ENCODE results near the gene LCN10.

LCN10 gene

GRCh38 chr9:136696502-136696901 lies 46.2 kb downstream of the LCN10 start:
- Histone ChIP-seq H2AFZ (ENCODE audit: low read depth, low read length) (no peak overlapping the region), H3K27me3 (ENCODE audit: insufficient read depth, low read length, poor library complexity) (peaks cover 6% of the 10 kb centered on the region), H3K4me2 (ENCODE audit: insufficient read depth, low read length) (no peak overlapping the region), H3K9ac (ENCODE audit: low read depth, low read length) (no peak overlapping the region), H3K9me3 (ENCODE audit: insufficient read depth, low read length, severe bottlenecking) (no peaks in the 10 kb centered on the region), H4K20me1 (ENCODE audit: insufficient read depth, low read length) (no peaks in the 10 kb centered on the region), H3K36me3 (ENCODE audit: insufficient read depth, low read length) (no peaks in the 10 kb centered on the region), H3K4me1 (ENCODE audit: insufficient read depth, low read length) (no peaks in the 10 kb centered on the region), H3K79me2 (ENCODE audit: insufficient read depth, low read length) (no peaks in the 10 kb centered on the region), H3K27ac (ENCODE audit: low read length) (no peak overlapping the region), H3K4me3 (ENCODE audit: low read depth in 1 of 2, low read length in 2 of 2) (no peak overlapping the region)
- TF ChIP-seq EZH2 (IDR thresholded peaks at IDR 0.05; ENCODE audit: borderline replicate concordance, low read depth, low read length, severe bottlenecking) (no peak), CTCF (IDR thresholded peaks at IDR 0.05; ENCODE audit: borderline replicate concordance, extremely low read depth, low read length, poor library complexity, severe bottlenecking) (no peak)
- no peak for ATAC-seq (ENCODE audit: insufficient read depth, low read depth)
- DNase-seq = no peak

GRCh38 chr9:136695955-136696354 lies 46.8 kb downstream of the LCN10 start:
- Histone ChIP-seq H3K79me2 (ENCODE audit: insufficient read depth, low read length) (no peaks in the 10 kb centered on the region), H3K36me3 (ENCODE audit: insufficient read depth, low read length) (no peaks in the 10 kb centered on the region), H2AFZ (ENCODE audit: low read depth, low read length) (no peak overlapping the region), H3K27me3 (ENCODE audit: insufficient read depth, low read length, poor library complexity) (peaks cover 2% of the 10 kb centered on the region), H3K4me1 (ENCODE audit: insufficient read depth, low read length) (no peaks in the 10 kb centered on the region), H4K20me1 (ENCODE audit: insufficient read depth, low read length) (no peaks in the 10 kb centered on the region), H3K9me3 (ENCODE audit: insufficient read depth, low read length, severe bottlenecking) (no peaks in the 10 kb centered on the region), H3K4me3 (ENCODE audit: low read depth in 1 of 2, low read length in 2 of 2) (no peak overlapping the region), H3K27ac (ENCODE audit: low read length) (no peak overlapping the region), H3K9ac (ENCODE audit: low read depth, low read length) (no peak overlapping the region), H3K4me2 (ENCODE audit: insufficient read depth, low read length) (no peak overlapping the region)
- DNase-seq (no peak), ATAC-seq (ENCODE audit: insufficient read depth, low read depth) (0 out of 3 replicates have a peak, but pooled peaks have one; percentile 37)
- TF ChIP-seq EZH2 (IDR thresholded peaks at IDR 0.05; ENCODE audit: borderline replicate concordance, low read depth, low read length, severe bottlenecking) (no peak), CTCF (IDR thresholded peaks at IDR 0.05; ENCODE audit: borderline replicate concordance, extremely low read depth, low read length, poor library complexity, severe bottlenecking) (no peak)

- no peaks in the 10 kb centered on the region for H3K9me3 ChIP-seq (ENCODE audit: insufficient read depth, low read length, severe bottlenecking)
- TF ChIP-seq EZH2 (IDR thresholded peaks at IDR 0.05; ENCODE audit: borderline replicate concordance, low read depth, low read length, severe bottlenecking) (no peak), CTCF (IDR thresholded peaks at IDR 0.05; ENCODE audit: borderline replicate concordance, extremely low read depth, low read length, poor library complexity, severe bottlenecking) (no peak)
- no peaks in the 10 kb centered on the region for H3K79me2 ChIP-seq (ENCODE audit: insufficient read depth, low read length)
- DNase-seq = no peak
- ATAC-seq (ENCODE audit: insufficient read depth, low read depth) = no peak
- no peaks in the 10 kb centered on the region for H3K4me1 ChIP-seq (ENCODE audit: insufficient read depth, low read length)
- no peak overlapping the region for H3K27ac ChIP-seq (ENCODE audit: low read length)
- no peaks in the 10 kb centered on the region for H3K27me3 ChIP-seq (ENCODE audit: insufficient read depth, low read length, poor library complexity)
- H3K36me3 ChIP-seq (ENCODE audit: insufficient read depth, low read length) = no peaks in the 10 kb centered on the region
- no peak overlapping the region for H3K9ac ChIP-seq (ENCODE audit: low read depth, low read length)
- H3K4me3 ChIP-seq (ENCODE audit: low read depth in 1 of 2, low read length in 2 of 2) = no peak overlapping the region
- no peak overlapping the region for H2AFZ ChIP-seq (ENCODE audit: low read depth, low read length)
- H4K20me1 ChIP-seq (ENCODE audit: insufficient read depth, low read length) = no peaks in the 10 kb centered on the region
- H3K4me2 ChIP-seq (ENCODE audit: insufficient read depth, low read length) = no peak overlapping the region
Observed at GRCh38 chr9:136695435-136695895, 47.3 kb downstream of the LCN10 start.

GRCh38 chr9:136694872-136695247 lies 47.9 kb downstream of the LCN10 start:
- Histone ChIP-seq H3K36me3 (ENCODE audit: insufficient read depth, low read length) (no peaks in the 10 kb centered on the region), H3K27me3 (ENCODE audit: insufficient read depth, low read length, poor library complexity) (no peaks in the 10 kb centered on the region), H3K9ac (ENCODE audit: low read depth, low read length) (no peak overlapping the region), H3K4me2 (ENCODE audit: insufficient read depth, low read length) (no peak overlapping the region), H3K4me1 (ENCODE audit: insufficient read depth, low read length) (no peaks in the 10 kb centered on the region), H3K27ac (ENCODE audit: low read length) (no peak overlapping the region), H3K4me3 (ENCODE audit: low read depth in 1 of 2, low read length in 2 of 2) (no peak overlapping the region), H4K20me1 (ENCODE audit: insufficient read depth, low read length) (no peaks in the 10 kb centered on the region), H2AFZ (ENCODE audit: low read depth, low read length) (no peak overlapping the region), H3K9me3 (ENCODE audit: insufficient read depth, low read length, severe bottlenecking) (no peaks in the 10 kb centered on the region), H3K79me2 (ENCODE audit: insufficient read depth, low read length) (no peaks in the 10 kb centered on the region)
- no peak for ATAC-seq (ENCODE audit: insufficient read depth, low read depth)
- DNase-seq = no peak
- TF ChIP-seq CTCF (IDR thresholded peaks at IDR 0.05; ENCODE audit: borderline replicate concordance, extremely low read depth, low read length, poor library complexity, severe bottlenecking) (no peak), EZH2 (IDR thresholded peaks at IDR 0.05; ENCODE audit: borderline replicate concordance, low read depth, low read length, severe bottlenecking) (no peak)

Data from DND-41 (cell line).